HCT116 (cell line): ENCODE data around the gene DMRTA2. TPM values are rescaled to one million over a fixed set of nuclear protein-coding genes. Genes with fewer than 3 reads are reported as not detected.

Experiments used
- ATAC-seq: fragments of 200-7000 bp; cut with Tn5 transposase; 2 replicates; pipeline ENCODE4 v1.9.1; 2020; ENCODE audit warnings: mild to moderate bottlenecking, moderate library complexity
- BruUV-seq: library from RNA; stranded (reverse); fragments of 400-500 nt; replicated peaks from 2 replicates; lab custom pipeline; 2021; lab: Mats Ljungman, UMichigan
- CTCF ChIA-PET: fragments of 300-600 bp; sonication (Branson Sonifier 250); formaldehyde crosslinking; loops from one replicate; lab custom pipeline; 2021; ENCODE audit warnings: antibody characterized with exemption; lab: Charles Lee
- POLR2A ChIA-PET: fragments of 300-600, 350-600 bp; sonication (Branson Sonifier 250); formaldehyde crosslinking; loops from one replicate; lab custom pipeline; 2021; ENCODE audit warnings: antibody characterized with exemption; lab: Charles Lee
- RAD21 ChIA-PET, 2 experiments: fragments of 300-600 bp; sonication (Branson Sonifier 250); formaldehyde crosslinking; loops; one replicate each; lab custom pipeline; 2023; ENCODE audit warnings: low total read pairs in 2 of 2; ENCODE audit not compliant: uncharacterized antibody in 2 of 2, unreplicated experiment in 2 of 2, low non-redundant PET in 1 of 2; lab: Charles Lee
- DNase-seq: peaks from one replicate; pipeline ENCODE4 v3.0.0-alpha.2; 2010; ENCODE audit warnings: low read depth, low spot score
- H2AFZ ChIP-seq: fragments of 200-600 bp; shearing (Covaris generic), sonication (generic); 2 replicates; pipeline ENCODE4 v1.6.1; 2017; ENCODE audit warnings: low read depth, mixed run types, mixed read lengths, antibody characterized with exemption, low read length; ENCODE audit not compliant: poor library complexity, severe bottlenecking
- H3K27ac ChIP-seq: 2 replicates; pipeline ENCODE4 v1.5.1; 2012; ENCODE audit warnings: low read depth, low read length
- H3K27me3 ChIP-seq: fragments of 200-600 bp; sonication (generic); 2 replicates; pipeline ENCODE4 v1.6.1; 2016; ENCODE audit warnings: mixed run types, low read length, mixed read lengths; ENCODE audit not compliant: insufficient read depth
- H3K36me3 ChIP-seq, 2 experiments: fragments of 200-500 bp in 1 of 2; fragments of 200-600 bp in 1 of 2; sonication (Bioruptor generic) in 1 of 2; sonication (generic) in 1 of 2; 2 replicates each; pipeline versions ENCODE4 v1.5.1 to v1.6.1; 2014 to 2016; ENCODE audit warnings: low read length in 2 of 2, inconsistent platforms in 1 of 2, mixed read lengths in 1 of 2, mixed run types in 1 of 2; ENCODE audit not compliant: insufficient read depth in 2 of 2, control insufficient read depth in 1 of 2
- H3K4me1 ChIP-seq, 2 experiments: fragments of 200-600 bp in 1 of 2; sonication (generic) in 1 of 2; 2 replicates each; pipeline versions ENCODE4 v1.5.1 to v1.6.1; 2012 to 2017; ENCODE audit warnings: low read length in 2 of 2, inconsistent platforms in 1 of 2, mild to moderate bottlenecking in 1 of 2, mixed read lengths in 1 of 2, mixed run types in 1 of 2, moderate library complexity in 1 of 2; ENCODE audit not compliant: insufficient read depth in 2 of 2, control insufficient read depth in 1 of 2
- H3K4me2 ChIP-seq: fragments of 200-600 bp; sonication (generic); 2 replicates; pipeline ENCODE4 v1.6.1; 2017; ENCODE audit warnings: mixed run types, low read length, mixed read lengths
- H3K4me3 ChIP-seq, 2 experiments: fragments of 200-600 bp in 1 of 2; sonication (generic) in 1 of 2; replicated peaks in 1 of 2; 2 replicates each; pipeline ENCODE4 v1.5.1; 2011 to 2016; ENCODE audit warnings: low read length in 2 of 2, control low read depth in 1 of 2, low read depth in 1 of 2, mild to moderate bottlenecking in 1 of 2, mixed read lengths in 1 of 2, mixed run types in 1 of 2
- H3K79me2 ChIP-seq: fragments of 200-600 bp; sonication (generic); 2 replicates; pipeline ENCODE4 v1.6.1; 2017; ENCODE audit warnings: mild to moderate bottlenecking, mixed run types, low read length, moderate library complexity, mixed read lengths; ENCODE audit not compliant: insufficient read depth
- H3K9ac ChIP-seq: fragments of 200-600 bp; sonication (generic); 2 replicates; pipeline ENCODE4 v1.6.1; 2016; ENCODE audit warnings: low read length, mixed read lengths
- H3K9me2 ChIP-seq: fragments of 200-600 bp; sonication (generic), shearing (Covaris generic); 2 replicates; pipeline ENCODE4 v1.6.1; 2017; ENCODE audit warnings: mixed run types, mild to moderate bottlenecking, moderate library complexity; ENCODE audit not compliant: insufficient read depth
- H3K9me3 ChIP-seq, 2 experiments: fragments of 200-500 bp in 1 of 2; fragments of 200-600 bp in 1 of 2; sonication (Bioruptor generic) in 1 of 2; sonication (generic) in 1 of 2; 2 replicates each; pipeline ENCODE4 v1.6.1; 2014 to 2017; ENCODE audit warnings: low read length in 2 of 2, mixed read lengths in 2 of 2, inconsistent platforms in 1 of 2, low read depth in 1 of 2, mild to moderate bottlenecking in 1 of 2, mixed run types in 1 of 2, moderate library complexity in 1 of 2; ENCODE audit not compliant: control insufficient read depth in 1 of 2, insufficient read depth in 1 of 2
- H4K20me1 ChIP-seq: fragments of 200-600 bp; sonication (generic), shearing (Covaris generic); 2 replicates; pipeline ENCODE4 v1.6.1; 2017; ENCODE audit warnings: mixed run types, mild to moderate bottlenecking, moderate library complexity; ENCODE audit not compliant: insufficient read depth
- CEBPB ChIP-seq: IDR thresholded peaks from 2 replicates; pipeline ENCODE4 v1.6.1; 2012; ENCODE audit warnings: low read depth
- EGR1 ChIP-seq: IDR thresholded peaks from 2 replicates; pipeline ENCODE4 v1.6.1; 2012; ENCODE audit warnings: low read depth
- ELF1 ChIP-seq: IDR thresholded peaks from 2 replicates; pipeline ENCODE4 v1.6.1; 2012; ENCODE audit warnings: low read depth, borderline replicate concordance
- EZH2 ChIP-seq: fragments of 200-600 bp; sonication (generic); IDR thresholded peaks from 2 replicates; pipeline ENCODE4 v1.6.1; 2017; ENCODE audit warnings: antibody characterized with exemption, mixed run types
- EZH2phosphoT487 ChIP-seq: fragments of 200-600 bp; IDR thresholded peaks from 2 replicates; pipeline ENCODE4 v1.6.1; 2018; ENCODE audit warnings: antibody characterized with exemption, borderline replicate concordance
- FOSL1 ChIP-seq: IDR thresholded peaks from 2 replicates; pipeline ENCODE4 v1.6.1; 2012; ENCODE audit warnings: low read depth
- JUND ChIP-seq: IDR thresholded peaks from 2 replicates; pipeline ENCODE4 v1.6.1; 2012
- MAX ChIP-seq: IDR thresholded peaks from 2 replicates; pipeline ENCODE4 v1.6.1; 2012
- POLR2AphosphoS5 ChIP-seq: IDR thresholded peaks from 2 replicates; pipeline ENCODE4 v1.6.1; 2011; ENCODE audit warnings: mild to moderate bottlenecking, low read depth, low read length, moderate library complexity
- RAD21 ChIP-seq: IDR thresholded peaks from 2 replicates; pipeline ENCODE4 v1.6.1; 2012; ENCODE audit warnings: low read depth, mild to moderate bottlenecking
- SIN3A ChIP-seq: IDR thresholded peaks from 2 replicates; pipeline ENCODE4 v1.6.1; 2012; ENCODE audit warnings: low read depth
- SRF ChIP-seq: IDR thresholded peaks from 2 replicates; pipeline ENCODE4 v1.6.1; 2012; ENCODE audit warnings: low read depth
- TCF7L2 ChIP-seq: IDR thresholded peaks from 2 replicates; pipeline ENCODE4 v1.7.0; 2011; ENCODE audit warnings: borderline replicate concordance, inconsistent platforms; ENCODE audit not compliant: insufficient read depth, insufficient read length; ENCODE audit errors: extremely low read depth
- YY1 ChIP-seq: IDR thresholded peaks from 2 replicates; pipeline ENCODE4 v1.6.1; 2011; ENCODE audit warnings: low read length, low read depth, moderate library complexity, mild to moderate bottlenecking; ENCODE audit not compliant: insufficient replicate concordance; ENCODE audit errors: extremely low read depth
- ZBTB33 ChIP-seq: IDR thresholded peaks from 2 replicates; pipeline ENCODE4 v1.6.1; 2011; ENCODE audit warnings: mild to moderate bottlenecking, low read length, moderate library complexity; ENCODE audit not compliant: insufficient replicate concordance; ENCODE audit errors: extremely low read depth
- ZNF274 ChIP-seq: fragments of 200-500 bp; sonication (Bioruptor generic); IDR thresholded peaks from 2 replicates; pipeline ENCODE4 v1.6.1; 2014; ENCODE audit warnings: mild to moderate bottlenecking, low read depth, low read length, inconsistent platforms
- intact Hi-C: fragments of 100-400 bp; cut with micrococcal nuclease; formaldehyde crosslinking; loops from 2 replicates; pipeline ENCODE4 v1.10.0; 2022
- total RNA-seq: library from RNA; stranded (reverse); gene quantifications from one replicate; pipeline ENCODE4 v1.2.1, GENCODE V29; 2021; ENCODE audit not compliant: unreplicated experiment
- TF ChIP-seq, protein P1 (sequence below): IDR thresholded peaks from 2 replicates; pipeline ENCODE4 v1.6.1; 2012

Gene DMRTA2
- total RNA-seq, 1 experiment from 2014 or later: not detected

- Histone ChIP-seq H4K20me1 (no peaks in the 10 kb centered on the region), H3K9me2 (no peaks in the 10 kb centered on the region), H3K79me2 (no peaks in the 10 kb centered on the region), H3K4me2 (no peak overlapping the region), H3K27me3 (no peaks in the 10 kb centered on the region), H3K4me3 (no peak overlapping the region), H3K27ac (no peak overlapping the region), H3K4me1 (no peaks in the 10 kb centered on the region), H3K36me3 (no peaks in the 10 kb centered on the region), H3K9me3 (no peaks in the 10 kb centered on the region), H2AFZ (no peak overlapping the region), H3K9ac (no peak overlapping the region)
- ChIA-PET RAD21 (no interaction called here), CTCF (no interaction called here), POLR2A (no interaction called here)
- BruUV-seq: no TSS peak
- DNase-seq: no peak
- no peak for TF ChIP-seq ZBTB33
- intact Hi-C loops: no loop called here
- ATAC-seq: no peak
Observed at GRCh38 chr1:50447961-50448360, 24.7 kb upstream of the DMRTA2 start.

DNA sequence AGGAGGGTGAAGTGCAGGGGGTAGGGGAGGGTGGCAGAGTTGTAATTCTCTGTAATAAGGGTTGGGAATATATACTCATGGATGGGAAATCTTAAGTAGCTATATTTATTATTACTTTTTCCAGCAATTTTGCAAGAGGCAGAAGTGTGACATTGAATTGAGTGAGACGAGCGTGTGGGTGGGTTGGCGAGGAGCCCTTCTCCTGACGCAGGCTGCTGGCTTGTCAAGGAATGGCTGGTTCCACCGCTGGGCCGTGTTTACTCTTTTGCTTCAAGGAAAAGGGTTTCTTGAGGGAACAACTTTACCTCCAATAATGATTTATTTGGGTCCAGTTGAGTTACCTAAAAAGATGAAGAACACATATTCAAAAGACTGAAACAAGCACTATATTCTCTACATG, 17.9 kb upstream of the DMRTA2 start:
- BruUV-seq: no TSS peak
- ChIA-PET POLR2A (no interaction called here), RAD21 (no interaction called here), CTCF (no interaction called here)
- Histone ChIP-seq H2AFZ (no peak overlapping the region), H3K4me1 (no peaks in the 10 kb centered on the region), H3K27ac (no peak overlapping the region), H3K27me3 (no peaks in the 10 kb centered on the region), H3K4me2 (no peak overlapping the region), H3K9me3 (no peaks in the 10 kb centered on the region), H3K4me3 (no peak overlapping the region), H4K20me1 (no peaks in the 10 kb centered on the region), H3K9ac (no peak overlapping the region), H3K9me2 (no peaks in the 10 kb centered on the region), H3K36me3 (0 out of 4 replicates have a peak, but pooled peaks cover 0 to 4% of the 10 kb centered on the region in 2 experiments), H3K79me2 (no peaks in the 10 kb centered on the region)
- ATAC-seq (no peak), DNase-seq (no peak)
- intact Hi-C loops: no loop called here
- TF ChIP-seq FOSL1 (no peak), ELF1 (no peak), MAX (no peak), CEBPB (no peak), ZBTB33 (no peak), SIN3A (no peak), EZH2phosphoT487 (no peak), YY1 (no peak), TCF7L2 (no peak), ZNF274 (no peak), POLR2AphosphoS5 (no peak), EZH2 (no peak), RAD21 (no peak), EGR1 (no peak), SRF (no peak), JUND (no peak)
- TF ChIP-seq, protein P1, sequence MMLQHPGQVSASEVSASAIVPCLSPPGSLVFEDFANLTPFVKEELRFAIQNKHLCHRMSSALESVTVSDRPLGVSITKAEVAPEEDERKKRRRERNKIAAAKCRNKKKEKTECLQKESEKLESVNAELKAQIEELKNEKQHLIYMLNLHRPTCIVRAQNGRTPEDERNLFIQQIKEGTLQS: no peak
